ENCODE data around the gene ADGRL3.

GRCh38 chr4:61605984-61606383 lies 405.9 kb downstream of the ADGRL3 start:
- no peak for TF ChIP-seq EZH2phosphoT487 (IDR thresholded peaks at IDR 0.05)
- TF ChIP-seq CTCF (IDR thresholded peaks at IDR 0.05), result no peak
- TF ChIP-seq EZH2 (IDR thresholded peaks at IDR 0.05), result no peak

All from neural progenitor cell (in vitro differentiated cells).